T-helper 2 cell (primary cell): ENCODE results near the gene PPP1R12B.
"Not testable (repeated sequence)": the region's sequence is repeated elsewhere in the genome, so short reads cannot be mapped to it uniquely, and the experiment has no call there.

Experiments
- DNase-seq, 5 experiments: peaks; one replicate each; pipeline versions ENCODE4 v3.0.0 to v3.0.0-alpha.2; 2012 to 2022

Gene PPP1R12B

GRCh38 chr1:202493112-202493511 is 144.6 kb downstream of the PPP1R12B start:
- DNase-seq, result not testable (repeated sequence)

DNA sequence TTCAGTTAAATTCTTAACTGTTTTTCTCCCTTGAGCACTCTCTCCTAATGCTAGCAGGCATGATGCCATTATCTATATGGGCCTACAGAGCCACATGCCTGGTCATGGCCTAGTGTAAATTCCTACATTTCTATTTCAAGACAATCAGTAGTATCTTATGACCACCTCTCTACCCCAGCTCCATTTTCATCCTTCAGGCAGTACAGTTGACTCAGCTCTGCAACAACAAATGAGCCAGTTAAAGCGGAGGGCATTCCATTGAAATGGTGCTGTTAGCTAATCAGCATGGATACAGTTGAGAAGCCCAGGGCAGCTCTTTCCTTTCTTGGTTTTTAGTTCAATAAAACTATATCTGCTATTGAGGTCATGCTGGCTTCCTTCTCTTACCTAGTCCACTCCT is 150.0 kb downstream of the PPP1R12B start:
- DNase-seq, result no peak

GRCh38 chr1:202499997-202500396 is 151.5 kb downstream of the PPP1R12B start:
- DNase-seq, result not testable (repeated sequence)

DNA sequence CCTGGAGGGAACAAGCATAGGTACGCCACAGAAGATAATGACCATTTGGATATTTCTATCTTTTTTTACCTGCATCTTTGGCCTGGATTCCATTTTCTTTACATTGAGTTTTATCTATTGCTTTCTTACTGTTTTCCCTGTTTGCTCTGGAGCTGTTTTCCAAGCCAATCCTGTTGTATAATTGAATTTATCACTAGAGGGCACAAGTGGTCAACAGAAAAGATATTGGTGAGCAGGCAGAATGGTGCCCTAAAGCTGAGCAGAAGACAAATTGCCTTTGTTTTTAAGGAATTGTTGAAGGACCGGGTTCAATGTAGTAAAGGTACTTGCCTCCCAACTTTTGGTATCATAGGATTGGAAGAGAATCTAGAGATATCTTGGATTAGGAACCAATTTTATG is 152.8 kb downstream of the PPP1R12B start:
- DNase-seq, result no peak

GRCh38 chr1:202505356-202505755 is 156.9 kb downstream of the PPP1R12B start:
- no peak for DNase-seq

- DNase-seq, result not testable (repeated sequence)
Observed at GRCh38 chr1:202505880-202506575, 157.5 kb downstream of the PPP1R12B start.

GRCh38 chr1:202508863-202509262 is 160.4 kb downstream of the PPP1R12B start:
- not testable (repeated sequence) for DNase-seq

DNA sequence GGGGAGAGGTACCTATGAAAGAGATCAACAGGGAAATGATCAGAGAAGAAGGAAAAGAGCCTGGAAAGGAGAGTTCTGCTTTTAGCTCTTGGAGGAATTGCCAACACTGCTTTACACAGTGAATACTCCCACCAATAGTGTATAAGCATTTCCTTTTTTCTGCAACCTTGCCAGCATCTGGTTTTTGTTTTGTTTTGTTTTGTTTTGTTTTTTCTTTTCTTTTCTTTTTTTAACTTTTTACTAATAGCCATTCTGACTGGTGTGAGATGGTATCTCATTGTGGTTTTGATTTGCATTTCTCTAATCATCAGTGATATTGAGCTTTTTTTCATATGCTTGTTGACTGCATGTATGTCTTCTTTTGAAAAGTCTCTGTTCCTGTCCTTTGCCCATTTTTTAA is 165.4 kb downstream of the PPP1R12B start:
- not testable (repeated sequence) for DNase-seq

DNA sequence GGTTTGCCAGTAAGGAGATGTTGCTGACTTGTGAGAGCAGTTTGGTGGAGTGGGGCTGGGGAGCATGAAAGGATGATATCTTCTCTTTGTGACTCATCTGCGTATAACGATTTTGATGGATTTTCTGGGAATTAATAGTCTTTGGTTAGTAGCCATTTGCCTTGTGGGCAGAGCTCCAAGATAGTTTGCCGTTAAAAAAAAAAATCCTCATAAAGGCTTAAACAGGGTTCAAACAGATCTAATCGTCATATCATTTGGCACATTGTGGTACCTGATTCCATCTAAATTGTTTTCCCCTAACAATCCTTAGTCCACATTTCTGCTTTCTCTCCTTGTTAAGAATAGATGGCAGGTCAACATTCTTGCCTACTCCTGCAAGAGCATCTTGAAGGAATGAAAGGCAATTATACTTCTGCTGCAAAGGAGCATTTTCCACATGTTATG is 168.0 kb downstream of the PPP1R12B start:
- no peak for DNase-seq

- not testable (repeated sequence) for DNase-seq
Observed at GRCh38 chr1:202517146-202517545, 168.6 kb downstream of the PPP1R12B start.

GRCh38 chr1:202518180-202518579 is 169.7 kb downstream of the PPP1R12B start:
- DNase-seq, result not testable (repeated sequence)

DNA sequence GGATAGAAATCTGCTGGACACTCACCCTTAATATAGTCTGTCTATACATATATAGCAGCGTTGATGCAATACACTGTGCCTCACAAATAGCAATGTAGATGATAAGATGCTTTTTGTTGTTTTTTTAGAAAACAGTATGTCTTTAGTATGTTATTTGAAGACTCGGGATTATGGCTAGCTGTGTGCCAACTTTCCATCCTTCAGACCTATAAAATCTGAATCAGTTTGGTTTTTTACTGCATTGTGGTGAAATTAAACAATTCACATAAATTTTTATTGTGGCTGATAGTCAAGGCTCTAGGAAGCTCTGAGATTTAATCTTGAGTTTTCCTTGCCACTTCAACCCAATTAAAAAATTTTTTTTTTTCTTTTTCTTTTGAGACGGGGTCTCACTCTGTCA is 170.4 kb downstream of the PPP1R12B start:
- not testable (repeated sequence) for DNase-seq

GRCh38 chr1:202520129-202520856 is 171.8 kb downstream of the PPP1R12B start:
- not testable (repeated sequence) for DNase-seq

- not testable (repeated sequence) for DNase-seq
Observed at GRCh38 chr1:202520857-202521216, 172.3 kb downstream of the PPP1R12B start.

DNA sequence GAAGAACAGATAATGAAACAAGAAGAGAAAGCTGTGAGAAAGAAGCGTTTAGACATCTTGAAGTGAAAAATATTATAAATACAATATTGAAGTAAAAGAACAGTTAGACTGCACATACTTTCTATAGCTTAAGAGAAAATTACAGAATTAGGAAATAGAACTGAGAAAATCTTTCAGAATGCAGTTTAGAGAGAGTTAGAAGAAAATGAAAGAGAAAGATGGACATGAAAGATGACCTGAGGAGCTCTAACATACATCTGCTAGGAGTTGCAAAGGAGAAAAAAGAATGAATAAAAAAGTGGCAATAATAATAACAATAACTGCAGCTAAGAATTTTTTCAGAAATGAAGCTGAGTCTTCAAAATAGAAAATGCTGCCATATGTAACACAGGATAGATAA is 173.0 kb downstream of the PPP1R12B start:
- DNase-seq, result not testable (repeated sequence)

DNA sequence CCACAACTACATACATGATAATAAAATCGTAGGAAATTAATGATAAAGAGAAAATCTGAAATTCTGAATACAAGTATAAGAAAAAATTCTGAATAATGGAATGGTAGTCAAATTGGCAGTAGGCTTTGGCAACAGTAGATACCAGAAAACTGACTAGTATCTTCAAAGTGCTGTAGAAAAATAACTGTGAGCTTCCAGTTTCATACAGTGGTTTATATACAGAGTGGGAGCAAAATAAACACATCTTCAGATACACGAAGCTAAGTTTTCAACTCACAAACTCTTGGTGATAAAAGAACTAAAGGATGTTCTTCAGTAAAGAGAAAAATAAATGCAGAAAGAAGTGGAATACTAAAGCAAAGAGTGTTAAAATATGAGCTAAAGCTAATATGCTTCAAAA is 173.4 kb downstream of the PPP1R12B start:
- no peak for DNase-seq

DNA sequence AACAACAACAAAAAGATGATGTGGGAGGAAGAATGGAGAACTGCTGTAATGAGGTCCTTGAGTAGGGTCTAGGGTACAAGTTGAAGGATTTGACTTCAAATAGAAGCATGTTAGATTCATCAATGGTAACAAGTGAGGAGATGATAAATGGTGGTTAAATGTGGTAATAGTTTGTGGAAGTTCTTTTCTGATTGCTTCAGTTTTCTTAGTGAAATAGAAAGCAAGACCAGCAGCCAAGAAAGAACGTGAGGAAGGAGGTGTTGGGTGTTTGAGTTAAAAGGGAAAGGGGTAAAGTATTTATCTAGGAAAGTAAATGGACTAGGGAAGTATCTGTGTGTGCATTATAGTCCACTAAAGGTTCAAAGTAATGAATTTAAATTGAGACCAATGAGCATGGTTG is 177.6 kb downstream of the PPP1R12B start:
- not testable (repeated sequence) for DNase-seq

DNA sequence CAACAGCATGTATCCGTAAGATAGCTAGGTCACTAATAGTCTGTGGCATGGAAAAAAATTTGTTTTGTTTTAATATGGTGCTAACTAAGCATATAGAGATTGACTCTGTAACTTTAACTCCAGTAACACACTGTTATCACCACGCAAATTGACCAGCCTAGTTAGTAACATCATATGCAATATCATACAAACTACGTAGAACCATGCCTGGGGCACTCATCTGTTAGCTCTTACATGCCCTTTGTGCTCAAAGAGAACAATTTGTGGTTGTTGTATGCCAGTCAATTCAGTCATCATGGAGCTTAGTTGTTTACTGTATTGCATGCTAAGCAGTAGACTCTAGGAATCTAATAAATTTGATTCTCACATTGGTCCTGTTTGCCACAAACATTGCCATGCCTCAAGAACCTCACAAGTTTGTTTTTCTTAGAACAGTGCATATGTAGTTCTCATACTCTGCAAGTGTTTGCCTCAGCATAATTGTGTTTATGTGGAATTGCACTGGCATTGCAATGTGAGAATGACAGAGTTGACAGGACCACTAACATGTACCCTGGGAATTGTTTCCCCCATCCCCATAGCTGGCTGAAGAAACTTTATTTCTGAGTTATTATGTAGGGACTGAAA is 179.7 kb downstream of the PPP1R12B start:
- DNase-seq, result not testable (repeated sequence)

GRCh38 chr1:202530686-202531085 is 182.2 kb downstream of the PPP1R12B start:
- not testable (repeated sequence) for DNase-seq

DNA sequence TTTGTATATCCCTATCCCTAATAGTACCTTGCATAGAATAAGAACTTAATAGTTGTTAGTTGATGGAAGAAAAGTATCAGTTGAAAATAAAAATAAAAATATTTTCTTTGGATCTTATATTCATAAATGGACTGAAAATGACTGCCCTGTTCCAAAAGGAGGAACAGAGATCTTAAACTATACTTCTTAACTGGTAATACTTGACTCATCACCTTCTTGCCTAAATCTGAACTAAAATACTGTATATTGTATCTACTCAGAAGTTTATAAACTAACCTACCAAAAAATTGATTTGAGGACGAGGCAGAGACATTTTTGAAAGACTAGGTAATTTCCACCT is 182.9 kb downstream of the PPP1R12B start:
- no peak for DNase-seq

DNA sequence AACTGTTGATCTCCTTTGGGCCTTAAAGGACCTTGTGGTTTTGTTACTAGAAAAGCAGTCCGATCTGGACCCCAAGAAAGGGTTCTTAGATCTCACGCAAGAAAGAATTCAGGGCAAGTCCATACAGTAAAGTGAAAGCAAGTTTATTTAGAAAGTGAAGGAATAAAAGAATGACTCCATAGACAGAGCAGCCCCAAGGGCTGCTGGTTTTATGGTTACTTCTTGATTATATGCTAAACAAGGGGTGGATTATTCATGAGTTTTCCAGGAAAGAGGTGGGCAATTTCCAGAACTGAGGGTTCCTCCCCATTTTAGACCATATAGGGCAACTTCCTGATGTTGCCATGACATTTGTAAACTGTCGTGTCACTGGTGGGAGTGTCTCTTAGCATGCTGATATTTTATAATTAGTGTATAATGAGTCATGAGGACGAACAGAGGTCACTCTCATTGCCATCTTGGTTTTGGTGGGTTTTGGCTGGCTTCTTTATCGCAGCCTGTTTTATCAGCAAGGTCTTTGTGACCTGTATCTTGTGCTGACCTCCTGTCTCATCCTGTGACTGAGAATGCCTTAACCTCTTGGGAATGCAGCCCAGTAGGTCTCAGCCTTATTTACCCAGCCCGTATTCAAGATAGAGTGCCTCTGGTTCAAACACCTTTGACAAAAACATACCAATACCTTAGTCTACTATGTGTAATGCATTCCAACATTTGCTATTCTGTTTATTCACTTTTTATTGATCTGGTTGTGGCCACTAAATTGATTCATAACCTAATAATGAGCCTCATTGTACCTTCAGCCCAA is 183.5 kb downstream of the PPP1R12B start:
- not testable (repeated sequence) for DNase-seq

DNA sequence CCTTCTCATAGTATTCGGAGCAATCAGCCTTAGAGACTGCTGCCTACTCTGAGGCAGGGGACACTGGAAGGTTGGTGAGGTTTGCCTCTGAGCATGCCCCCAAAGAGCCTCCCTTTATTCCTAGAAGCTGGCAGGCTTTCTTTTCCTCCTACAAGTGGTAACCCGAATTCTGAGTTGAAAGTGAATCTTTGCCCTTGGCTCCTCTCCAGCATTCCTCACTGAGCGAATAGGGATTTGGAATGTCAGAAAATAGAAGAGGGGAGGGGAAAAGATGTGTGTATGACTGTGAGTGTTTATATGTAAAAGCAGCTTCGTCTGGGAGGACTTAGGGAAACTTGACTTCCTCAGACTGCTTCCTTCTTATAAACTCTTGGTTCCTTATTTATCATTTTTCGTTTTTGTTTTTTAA is 190.7 kb downstream of the PPP1R12B start:
- DNase-seq, result not testable (repeated sequence)

DNA sequence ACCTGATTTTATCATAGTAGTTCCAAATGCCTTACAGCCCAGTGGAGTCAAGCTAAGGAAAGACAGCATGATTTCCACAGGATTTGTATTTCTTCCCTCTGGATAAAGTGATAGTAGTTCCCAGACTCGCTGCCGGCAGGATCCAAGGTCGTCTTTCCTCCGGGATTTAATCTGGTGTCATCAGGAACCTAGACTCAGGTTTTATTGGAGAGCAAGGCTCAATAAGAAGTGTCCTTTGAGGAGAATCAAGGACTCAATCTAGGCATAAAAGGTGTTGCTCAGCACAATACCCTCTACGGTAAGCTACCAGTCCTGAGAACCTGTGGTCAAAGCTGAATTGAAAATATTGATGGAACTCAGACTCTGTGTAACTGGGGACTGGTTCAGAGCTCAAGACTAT is 191.1 kb downstream of the PPP1R12B start:
- DNase-seq, result not testable (repeated sequence)
